Activated CD8-positive, alpha-beta T cell treated with anti-CD3 and anti-CD28 coated beads for 36 hours (primary cell): ENCODE results near the gene ASXL2. TPM values are rescaled to one million over a fixed set of nuclear protein-coding genes. Genes with fewer than 3 reads are reported as not detected.

Experiments
- ATAC-seq: fragments of 200-7000 bp; cut with Tn5 transposase; one replicate; pipeline ENCODE4 v1.10.0; 2021; ENCODE audit warnings: mild to moderate bottlenecking, moderate library complexity
- CTCF ChIA-PET: fragments of 350-600 bp; sonication (Branson Sonifier 250); formaldehyde crosslinking; loops from one replicate; lab custom pipeline; 2021; ENCODE audit warnings: antibody characterized with exemption; lab: Charles Lee
- POLR2A ChIA-PET: fragments of 350-600 bp; sonication (Branson Sonifier 250); formaldehyde crosslinking; loops from one replicate; lab custom pipeline; 2021; ENCODE audit warnings: antibody characterized with exemption; lab: Charles Lee
- DNase-seq: peaks from one replicate; pipeline ENCODE4 v3.0.0-alpha.2; 2020
- H3K27ac Mint-ChIP-seq: one replicate; pipeline ENCODE4 v1.8.0; 2021; ENCODE audit warnings: mild to moderate bottlenecking, mixed read lengths
- H3K27me3 Mint-ChIP-seq: one replicate; pipeline ENCODE4 v1.8.0; 2021; ENCODE audit warnings: mixed read lengths
- H3K36me3 Mint-ChIP-seq: one replicate; pipeline ENCODE4 v1.8.0; 2021; ENCODE audit warnings: low read depth, mixed read lengths
- H3K4me1 Mint-ChIP-seq: one replicate; pipeline ENCODE4 v1.8.0; 2021; ENCODE audit warnings: low read depth, mixed read lengths
- H3K4me3 Mint-ChIP-seq: one replicate; pipeline ENCODE4 v1.8.0; 2021; ENCODE audit warnings: mild to moderate bottlenecking, moderate library complexity, mixed read lengths
- H3K9me3 Mint-ChIP-seq: one replicate; pipeline ENCODE4 v1.8.0; 2021; ENCODE audit warnings: mixed read lengths
- intact Hi-C: fragments of 100-400 bp; cut with micrococcal nuclease; formaldehyde crosslinking; loops from one replicate; pipeline ENCODE4 v1.10.0; 2022
- total RNA-seq, 2 experiments: library from RNA; stranded (reverse); gene quantifications; one replicate each; pipeline ENCODE4 v1.2.3, GENCODE V29; 2021
- TF ChIP-seq, protein P1 (sequence below): fragments of 200-600 bp; IDR thresholded peaks from one replicate; pipeline ENCODE4 v1.8.0; 2022; ENCODE audit warnings: antibody characterized with exemption, mild to moderate bottlenecking

The ASXL2 gene
- total RNA-seq, 2 experiments from 2014 or later = 42.5 to 42.8 TPM

DNA sequence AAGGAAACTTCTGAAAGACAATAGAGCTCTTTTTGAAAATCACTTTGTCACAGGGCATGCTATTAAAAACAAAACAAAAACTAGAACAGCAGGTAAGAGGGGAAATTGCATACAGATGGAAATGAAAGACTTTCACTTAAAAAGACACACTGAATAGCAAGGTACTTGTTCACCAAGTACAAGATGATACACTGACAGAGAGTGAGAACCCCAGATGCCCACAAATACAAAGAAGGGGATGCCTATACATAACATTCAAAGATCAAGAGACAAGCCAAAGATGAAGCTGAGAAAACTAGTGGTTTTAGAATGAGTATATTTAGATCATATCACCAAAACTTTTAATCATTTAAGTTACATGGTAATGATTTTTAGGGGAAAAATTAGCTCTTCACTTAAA is 60.7 kb downstream of the ASXL2 start:
- Mint-ChIP-seq H3K27me3 (no peaks in the 10 kb centered on the region), H3K4me3 (peak overlapping the region; percentile 33), H3K9me3 (no peaks in the 10 kb centered on the region), H3K4me1 (peaks cover 77% of the 10 kb centered on the region), H3K36me3 (peaks cover 25% of the 10 kb centered on the region), H3K27ac (peak overlapping the region; percentile 80)
- DNase-seq (peak; percentile 52), ATAC-seq (peak; percentile 90)
- TF ChIP-seq, protein P1, sequence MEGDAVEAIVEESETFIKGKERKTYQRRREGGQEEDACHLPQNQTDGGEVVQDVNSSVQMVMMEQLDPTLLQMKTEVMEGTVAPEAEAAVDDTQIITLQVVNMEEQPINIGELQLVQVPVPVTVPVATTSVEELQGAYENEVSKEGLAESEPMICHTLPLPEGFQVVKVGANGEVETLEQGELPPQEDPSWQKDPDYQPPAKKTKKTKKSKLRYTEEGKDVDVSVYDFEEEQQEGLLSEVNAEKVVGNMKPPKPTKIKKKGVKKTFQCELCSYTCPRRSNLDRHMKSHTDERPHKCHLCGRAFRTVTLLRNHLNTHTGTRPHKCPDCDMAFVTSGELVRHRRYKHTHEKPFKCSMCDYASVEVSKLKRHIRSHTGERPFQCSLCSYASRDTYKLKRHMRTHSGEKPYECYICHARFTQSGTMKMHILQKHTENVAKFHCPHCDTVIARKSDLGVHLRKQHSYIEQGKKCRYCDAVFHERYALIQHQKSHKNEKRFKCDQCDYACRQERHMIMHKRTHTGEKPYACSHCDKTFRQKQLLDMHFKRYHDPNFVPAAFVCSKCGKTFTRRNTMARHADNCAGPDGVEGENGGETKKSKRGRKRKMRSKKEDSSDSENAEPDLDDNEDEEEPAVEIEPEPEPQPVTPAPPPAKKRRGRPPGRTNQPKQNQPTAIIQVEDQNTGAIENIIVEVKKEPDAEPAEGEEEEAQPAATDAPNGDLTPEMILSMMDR = no peak
- intact Hi-C loops = no loop called here
- ChIA-PET POLR2A (interaction anchor here (0.7 to 1.9 kb wide), 8 partner anchors 13 to 524 kb away, joined by 3 to 12 read pairs (median 4); no protein-coding TSS in a partner anchor), CTCF (interaction anchor here (0.7 to 2.4 kb wide), 12 partner anchors 11 to 211 kb away, joined by 3 to 11 read pairs (median 4); no protein-coding TSS in a partner anchor)

DNA sequence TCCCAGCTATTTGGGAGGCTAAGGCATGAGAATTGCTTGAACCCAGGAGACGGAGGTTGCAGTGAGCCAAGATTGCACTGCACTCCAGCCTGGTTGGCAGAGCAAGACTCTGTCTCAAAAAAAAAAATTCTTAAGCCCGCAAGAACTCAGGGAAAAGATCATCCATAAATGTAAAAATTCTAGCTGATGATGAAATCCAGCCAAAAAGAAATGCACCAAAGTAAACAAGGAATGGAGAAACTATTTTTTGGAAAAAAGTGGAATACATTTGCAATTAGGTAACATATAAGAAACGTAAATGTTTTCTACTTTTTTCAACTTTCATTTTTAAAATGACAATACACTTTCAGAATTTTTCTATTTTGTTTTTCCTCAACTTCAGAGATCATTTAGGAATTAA is 61.3 kb downstream of the ASXL2 start:
- Mint-ChIP-seq H3K36me3 (peaks cover 21% of the 10 kb centered on the region), H3K27ac (peak overlapping the region; percentile 80), H3K4me1 (peaks cover 77% of the 10 kb centered on the region), H3K27me3 (no peaks in the 10 kb centered on the region), H3K4me3 (peak overlapping the region; percentile 33), H3K9me3 (no peaks in the 10 kb centered on the region)
- DNase-seq (no peak), ATAC-seq (no peak)
- TF ChIP-seq, protein P1 = no peak
- ChIA-PET POLR2A (interaction anchor here (0.7 to 1.9 kb wide), 6 partner anchors 12 to 525 kb away, joined by 3 to 7 read pairs (median 4); no protein-coding TSS in a partner anchor), CTCF (interaction anchor here (1.1 to 2.4 kb wide), 8 partner anchors 8 to 210 kb away, joined by 3 to 11 read pairs (median 6); no protein-coding TSS in a partner anchor)
- intact Hi-C loops = no loop called here

DNA sequence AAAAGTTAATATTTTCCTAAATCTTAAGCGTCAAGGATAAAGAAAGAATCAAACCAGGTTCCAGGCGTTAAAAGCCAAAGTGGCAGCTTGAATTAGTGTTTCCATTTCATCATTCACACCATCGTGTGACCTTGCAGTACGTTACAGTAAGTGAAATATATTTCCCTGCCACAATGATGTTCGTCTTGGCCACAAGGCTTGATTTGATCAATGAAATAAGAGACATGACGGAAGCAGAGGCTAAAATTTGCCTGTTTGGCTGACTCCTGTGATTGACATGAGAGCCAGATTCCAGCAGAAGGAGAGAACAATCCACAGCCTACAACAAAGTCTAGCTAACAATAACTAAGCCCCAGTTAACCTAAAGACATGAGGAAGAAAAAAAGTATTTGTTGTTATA is 62.0 kb downstream of the ASXL2 start:
- ChIA-PET POLR2A (no interaction called here), CTCF (interaction anchor here (1.5 to 2.4 kb wide), 3 partner anchors 8 to 38 kb away, joined by 3 to 10 read pairs (median 6); no protein-coding TSS in a partner anchor)
- H3K4me3 Mint-ChIP-seq = no peak overlapping the region
- peaks cover 16% of the 10 kb centered on the region for H3K36me3 Mint-ChIP-seq
- TF ChIP-seq, protein P1 = no peak
- no peak for DNase-seq
- intact Hi-C loops = no loop called here
- no peaks in the 10 kb centered on the region for H3K9me3 Mint-ChIP-seq
- no peak for ATAC-seq
- H3K4me1 Mint-ChIP-seq = peaks cover 71% of the 10 kb centered on the region
- peak overlapping the region; percentile 80 for H3K27ac Mint-ChIP-seq
- no peaks in the 10 kb centered on the region for H3K27me3 Mint-ChIP-seq

DNA sequence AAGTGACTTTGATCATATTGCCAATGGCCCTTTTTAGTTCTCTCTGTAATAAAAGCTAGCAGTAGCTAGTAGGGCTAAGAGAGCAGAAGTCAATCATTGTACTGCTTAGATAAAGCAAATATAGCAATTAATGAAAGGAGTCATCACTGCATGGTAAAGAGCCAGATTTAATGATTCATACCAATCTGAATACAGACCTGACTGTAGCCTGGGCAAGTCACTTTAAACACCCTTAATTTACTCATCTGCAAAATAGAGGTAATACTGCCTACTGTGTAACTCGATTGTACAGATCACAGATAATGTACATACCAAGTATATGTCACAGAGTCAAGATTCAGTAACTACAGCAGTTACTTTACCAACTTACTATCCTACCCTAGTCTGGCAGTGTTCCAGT is 63.6 kb downstream of the ASXL2 start:
- POLR2A ChIA-PET = interaction anchor here (1.4 kb wide), 1 partner anchor 17 kb away, joined by 3 read pairs; no protein-coding TSS in a partner anchor
- peaks cover 23% of the 10 kb centered on the region for H3K36me3 Mint-ChIP-seq
- CTCF ChIA-PET = interaction anchor here (1.0 to 1.4 kb wide), 2 partner anchors 26 to 208 kb away, joined by 3 read pairs; no protein-coding TSS in a partner anchor
- H3K4me3 Mint-ChIP-seq = no peak overlapping the region
- intact Hi-C loops = no loop called here
- no peak overlapping the region for H3K27ac Mint-ChIP-seq
- DNase-seq (no peak), ATAC-seq (peak; percentile 18)
- TF ChIP-seq, protein P1 = no peak
- no peaks in the 10 kb centered on the region for H3K27me3 Mint-ChIP-seq
- H3K9me3 Mint-ChIP-seq = no peaks in the 10 kb centered on the region
- peaks cover 77% of the 10 kb centered on the region for H3K4me1 Mint-ChIP-seq

DNA sequence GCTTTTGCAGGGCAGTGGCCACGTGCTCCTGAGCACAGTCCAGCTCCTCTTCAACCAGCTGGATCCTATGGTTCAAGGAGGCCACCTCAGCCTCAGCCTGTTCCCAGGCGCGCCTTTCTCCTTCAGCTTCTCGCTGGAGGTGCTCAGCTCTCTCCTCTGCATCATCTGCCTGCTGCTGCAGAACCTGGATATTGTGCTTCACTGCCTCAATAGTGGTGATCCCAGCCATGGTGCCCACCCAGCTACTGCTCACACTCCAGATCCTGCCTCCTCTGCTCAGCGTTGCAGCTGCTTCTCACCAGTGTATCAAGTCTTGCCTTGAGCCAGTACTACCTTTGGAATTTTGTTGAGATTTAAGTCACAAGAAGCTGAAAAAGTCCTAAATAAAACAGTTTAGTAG is 67.9 kb downstream of the ASXL2 start:
- no peak overlapping the region for H3K4me3 Mint-ChIP-seq
- no peaks in the 10 kb centered on the region for H3K27me3 Mint-ChIP-seq
- DNase-seq (no peak), ATAC-seq (no peak)
- intact Hi-C loops = no loop called here
- no peaks in the 10 kb centered on the region for H3K9me3 Mint-ChIP-seq
- H3K27ac Mint-ChIP-seq = no peak overlapping the region
- TF ChIP-seq, protein P1 = no peak
- CTCF ChIA-PET = interaction anchor here (1.0 kb wide), 1 partner anchor 20 kb away, joined by 3 read pairs; no protein-coding TSS in a partner anchor
- peaks cover 68% of the 10 kb centered on the region for H3K4me1 Mint-ChIP-seq
- peaks cover 23% of the 10 kb centered on the region for H3K36me3 Mint-ChIP-seq
- POLR2A ChIA-PET = interaction anchor here (1.0 kb wide), 1 partner anchor 9 kb away, joined by 4 read pairs; no protein-coding TSS in a partner anchor
